NCI-H526 treated with DMSO at 0.1 percent for 48 hours (cell line): ENCODE data around the gene MACO1.
"Not testable (repeated sequence)": the region's sequence is repeated elsewhere in the genome, so short reads cannot be mapped to it uniquely, and the experiment has no call there.

Experiments
- DNase-seq: peaks from one replicate; lab custom pipeline; 2025; lab: John Stamatoyannopoulos, UW

Gene MACO1

GRCh38 chr1:25456502-25456901 lies 25.8 kb downstream of the MACO1 start:
- no peak for DNase-seq

GRCh38 chr1:25458541-25459298 lies 28.0 kb downstream of the MACO1 start:
- no peak for DNase-seq

- no peak for DNase-seq
Observed at GRCh38 chr1:25460020-25460419, 29.3 kb downstream of the MACO1 start.

DNA sequence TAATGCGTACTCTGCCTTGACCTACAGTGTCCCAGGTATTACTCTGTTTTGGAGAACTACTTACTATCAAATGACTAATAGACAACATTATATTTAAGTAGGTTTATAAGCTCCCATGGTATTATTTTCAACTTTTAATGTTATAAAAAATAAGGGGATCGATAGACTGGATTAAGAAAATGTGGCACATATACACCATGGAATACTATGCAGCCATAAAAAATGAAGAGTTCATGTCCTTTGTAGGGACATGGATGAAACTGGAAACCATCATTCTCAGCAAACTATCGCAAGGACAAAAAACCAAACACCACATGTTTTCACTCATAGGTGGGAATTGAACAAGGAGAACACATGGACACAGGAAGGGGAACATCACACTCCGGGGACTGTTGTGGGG lies 30.1 kb downstream of the MACO1 start:
- not testable (repeated sequence) for DNase-seq

GRCh38 chr1:25461849-25462248 lies 31.2 kb downstream of the MACO1 start:
- no peak for DNase-seq

- DNase-seq = no peak
Observed at GRCh38 chr1:25462732-25463131, 32.0 kb downstream of the MACO1 start.

GRCh38 chr1:25467193-25467592 lies 36.5 kb downstream of the MACO1 start:
- no peak for DNase-seq

- DNase-seq = no peak
Observed at GRCh38 chr1:25467616-25468015, 36.9 kb downstream of the MACO1 start.

- DNase-seq = no peak
Observed at GRCh38 chr1:25468033-25468432, 37.3 kb downstream of the MACO1 start.

DNA sequence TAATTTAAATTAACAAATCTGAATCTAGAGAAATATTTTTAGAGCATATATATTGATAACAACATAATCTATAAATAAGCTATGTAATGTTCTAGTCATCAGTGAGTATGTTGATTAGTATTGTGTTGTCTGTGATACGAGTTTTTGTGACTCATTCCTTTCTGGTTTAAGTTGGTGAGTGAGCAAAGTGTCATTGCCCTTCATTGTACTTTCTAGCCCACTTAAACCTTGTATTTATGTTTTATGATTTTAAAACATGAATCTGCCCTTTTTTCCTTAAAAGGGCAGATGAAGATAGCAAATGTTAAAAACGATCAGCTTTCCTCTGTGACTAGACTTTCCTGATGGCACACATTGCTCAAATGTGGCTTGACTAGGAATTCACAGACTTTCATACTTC lies 38.5 kb downstream of the MACO1 start:
- no peak for DNase-seq

- DNase-seq = no peak
Observed at GRCh38 chr1:25472471-25472870, 41.8 kb downstream of the MACO1 start.

DNA sequence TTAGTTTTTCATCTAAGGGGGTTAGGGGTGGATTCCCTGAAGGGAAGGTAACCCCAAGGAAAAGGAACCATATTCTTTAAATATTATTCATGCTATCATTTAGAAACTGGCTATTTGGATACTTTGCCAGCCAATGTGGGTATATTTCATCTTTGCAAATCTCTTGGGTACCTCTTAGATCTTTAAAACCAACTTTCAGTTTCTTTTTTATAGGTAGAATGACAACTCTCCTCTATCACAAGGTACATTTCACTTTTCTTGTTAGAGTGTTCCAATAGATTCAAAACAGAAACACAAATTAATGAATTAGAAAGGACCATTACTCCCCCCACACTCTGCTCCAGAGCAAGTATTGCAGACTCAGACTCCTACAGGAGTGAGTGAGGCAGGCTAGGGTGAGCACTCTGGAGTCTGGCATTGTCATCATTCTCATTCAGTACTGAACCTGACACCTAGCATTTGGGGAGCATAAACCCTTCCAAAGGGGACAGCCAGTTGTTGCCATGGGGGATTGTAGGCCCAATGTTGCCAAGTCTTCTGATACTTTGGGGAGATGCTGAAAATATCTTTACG lies 43.0 kb downstream of the MACO1 start:
- DNase-seq = no peak

- no peak for DNase-seq
Observed at GRCh38 chr1:25474439-25475047, 43.8 kb downstream of the MACO1 start.

- DNase-seq = peak; percentile 26
Observed at GRCh38 chr1:25476186-25477097, 45.7 kb downstream of the MACO1 start.

DNA sequence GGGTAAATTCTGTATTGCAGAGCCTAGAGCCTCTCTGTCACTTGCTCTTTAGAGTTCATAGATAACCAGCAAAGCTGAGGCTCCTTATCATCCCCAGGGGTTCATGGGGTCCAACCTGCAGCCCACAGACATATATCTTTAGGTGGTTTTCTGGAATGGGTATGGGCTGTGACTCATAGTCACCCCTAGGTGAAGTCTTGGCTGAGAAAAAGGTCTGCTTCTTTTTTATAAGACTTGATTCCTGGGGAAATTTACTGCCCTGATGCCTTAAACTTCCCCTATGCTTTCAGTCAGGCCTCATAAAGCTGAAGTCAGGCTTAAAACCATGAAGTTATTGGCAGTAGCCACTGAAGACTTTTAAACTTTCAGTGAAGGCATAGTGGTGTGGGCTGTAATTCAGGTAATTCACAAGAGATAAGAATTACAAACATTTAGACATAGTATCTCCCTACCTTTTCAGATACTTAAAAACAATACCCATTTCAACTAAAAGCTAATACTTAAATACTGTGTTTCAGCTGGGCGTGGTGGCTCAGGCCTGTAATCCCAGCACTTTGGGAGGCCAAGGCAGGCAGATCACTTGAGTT lies 46.8 kb downstream of the MACO1 start:
- DNase-seq = no peak

- DNase-seq = no peak
Observed at GRCh38 chr1:25478633-25479032, 47.9 kb downstream of the MACO1 start.

- DNase-seq = no peak
Observed at GRCh38 chr1:25481625-25482024, 50.9 kb downstream of the MACO1 start.

DNA sequence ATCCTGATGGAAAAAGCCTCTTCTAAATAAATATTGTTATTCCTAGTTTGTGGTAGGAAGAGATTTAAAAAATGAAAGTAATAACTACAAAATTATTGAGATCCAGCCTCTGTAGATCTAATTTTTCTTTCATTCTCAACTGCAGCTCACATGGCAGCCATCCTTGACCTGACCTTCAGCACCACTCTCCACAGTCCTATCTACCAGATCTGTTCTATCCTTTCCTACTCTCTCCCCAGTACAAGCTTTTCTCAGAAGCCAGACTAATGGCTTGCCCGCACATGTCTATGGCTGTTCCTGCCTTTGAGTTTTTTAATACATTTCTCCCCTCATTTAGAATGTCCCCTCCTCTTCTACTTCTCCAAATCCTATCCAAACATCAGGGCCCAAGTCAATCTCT lies 51.5 kb downstream of the MACO1 start:
- no peak for DNase-seq

DNA sequence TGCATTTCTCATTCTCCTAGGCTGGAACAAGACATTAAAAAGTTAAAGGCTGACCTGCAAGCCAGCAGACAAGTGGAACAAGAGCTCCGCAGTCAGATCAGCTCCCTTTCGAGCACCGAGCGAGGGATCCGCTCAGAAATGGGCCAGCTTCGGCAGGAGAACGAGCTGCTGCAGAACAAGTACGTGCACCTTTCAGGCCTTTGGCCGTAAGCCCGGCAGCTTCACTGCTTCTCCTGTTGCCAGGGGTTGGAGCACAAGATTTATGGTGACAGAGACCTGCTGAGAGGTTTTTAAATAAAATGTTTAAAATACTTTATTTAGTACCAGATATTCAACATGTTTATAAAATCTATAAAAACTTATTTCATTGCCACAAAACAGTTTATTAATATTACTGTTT lies 53.4 kb downstream of the MACO1 start:
- DNase-seq = no peak

DNA sequence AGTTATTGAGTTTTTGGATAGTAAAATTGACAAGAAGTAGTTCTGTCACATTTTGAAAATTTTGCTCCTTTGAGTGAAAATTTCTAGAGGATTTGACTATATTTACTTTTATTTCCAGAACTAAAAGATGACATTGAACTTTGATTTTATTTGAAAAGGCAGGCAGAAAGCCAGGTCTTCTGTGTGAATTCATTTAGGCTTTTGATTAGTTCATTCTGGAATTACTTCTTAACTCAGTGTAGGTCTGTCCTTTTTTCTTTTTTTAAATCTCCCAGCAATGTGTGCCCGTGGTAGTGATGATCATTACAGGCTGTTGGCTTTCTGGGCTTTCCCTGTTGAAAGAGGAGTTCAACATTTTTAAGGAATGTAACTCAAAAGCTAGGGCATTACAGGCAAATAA lies 53.8 kb downstream of the MACO1 start:
- DNase-seq = no peak

DNA sequence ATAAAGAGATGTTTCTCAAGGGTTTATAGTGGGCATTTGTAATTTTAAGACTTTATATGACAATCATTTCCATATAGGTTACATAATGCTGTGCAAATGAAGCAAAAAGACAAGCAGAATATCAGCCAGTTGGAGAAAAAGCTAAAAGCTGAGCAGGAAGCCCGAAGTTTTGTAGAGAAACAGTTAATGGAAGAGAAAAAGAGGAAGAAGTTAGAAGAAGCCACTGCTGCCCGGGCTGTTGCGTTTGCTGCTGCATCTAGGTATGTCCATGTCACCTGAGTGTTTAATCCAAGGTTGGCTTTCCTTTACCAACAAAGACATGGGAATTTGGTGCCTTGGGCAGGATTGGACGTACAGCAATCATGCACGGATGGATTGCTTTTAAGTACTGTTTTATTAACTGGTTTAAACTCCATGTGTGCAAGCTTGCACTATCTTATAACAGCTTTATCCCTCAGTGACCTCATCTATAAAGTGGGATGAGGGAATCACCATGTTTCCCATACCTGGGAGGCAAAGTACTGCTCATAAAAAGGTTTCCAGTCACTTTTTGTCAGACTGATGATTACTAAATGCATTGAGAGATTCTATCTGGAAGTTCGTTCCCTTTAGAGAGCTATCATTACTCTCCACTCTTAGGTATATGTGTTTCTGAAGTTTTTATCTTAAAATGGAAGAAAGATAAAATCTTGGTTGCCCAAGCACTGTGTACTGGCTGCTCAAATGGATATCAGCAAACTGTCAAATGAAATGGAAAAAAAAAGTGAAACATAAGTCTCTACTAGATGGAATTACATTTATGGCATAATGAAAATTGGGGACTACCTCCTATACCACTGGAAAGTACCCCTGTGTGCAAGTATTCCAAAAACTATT lies 55.1 kb downstream of the MACO1 start:
- no peak for DNase-seq
